HCT116 (cell line): ENCODE data around the gene HCN3. TPM values are rescaled to one million over a fixed set of nuclear protein-coding genes. Genes with fewer than 3 reads are reported as not detected.

Source experiments
- ATAC-seq: fragments of 200-7000 bp; cut with Tn5 transposase; 2 replicates; pipeline ENCODE4 v1.9.1; 2020; ENCODE audit warnings: mild to moderate bottlenecking, moderate library complexity
- BruUV-seq: library from RNA; stranded (reverse); fragments of 400-500 nt; replicated peaks from 2 replicates; lab custom pipeline; 2021; lab: Mats Ljungman, UMichigan
- CTCF ChIA-PET: fragments of 300-600 bp; sonication (Branson Sonifier 250); formaldehyde crosslinking; loops from one replicate; lab custom pipeline; 2021; ENCODE audit warnings: antibody characterized with exemption; lab: Charles Lee
- POLR2A ChIA-PET: fragments of 300-600, 350-600 bp; sonication (Branson Sonifier 250); formaldehyde crosslinking; loops from one replicate; lab custom pipeline; 2021; ENCODE audit warnings: antibody characterized with exemption; lab: Charles Lee
- RAD21 ChIA-PET, 2 experiments: fragments of 300-600 bp; sonication (Branson Sonifier 250); formaldehyde crosslinking; loops; one replicate each; lab custom pipeline; 2023; ENCODE audit warnings: low total read pairs in 2 of 2; ENCODE audit not compliant: uncharacterized antibody in 2 of 2, unreplicated experiment in 2 of 2, low non-redundant PET in 1 of 2; lab: Charles Lee
- DNase-seq: peaks from one replicate; pipeline ENCODE4 v3.0.0-alpha.2; 2010; ENCODE audit warnings: low read depth, low spot score
- H2AFZ ChIP-seq: fragments of 200-600 bp; shearing (Covaris generic), sonication (generic); 2 replicates; pipeline ENCODE4 v1.6.1; 2017; ENCODE audit warnings: low read depth, mixed run types, mixed read lengths, antibody characterized with exemption, low read length; ENCODE audit not compliant: poor library complexity, severe bottlenecking
- H3K27ac ChIP-seq: 2 replicates; pipeline ENCODE4 v1.5.1; 2012; ENCODE audit warnings: low read depth, low read length
- H3K27me3 ChIP-seq: fragments of 200-600 bp; sonication (generic); 2 replicates; pipeline ENCODE4 v1.6.1; 2016; ENCODE audit warnings: mixed run types, low read length, mixed read lengths; ENCODE audit not compliant: insufficient read depth
- H3K36me3 ChIP-seq, 2 experiments: fragments of 200-500 bp in 1 of 2; fragments of 200-600 bp in 1 of 2; sonication (Bioruptor generic) in 1 of 2; sonication (generic) in 1 of 2; 2 replicates each; pipeline versions ENCODE4 v1.5.1 to v1.6.1; 2014 to 2016; ENCODE audit warnings: low read length in 2 of 2, inconsistent platforms in 1 of 2, mixed read lengths in 1 of 2, mixed run types in 1 of 2; ENCODE audit not compliant: insufficient read depth in 2 of 2, control insufficient read depth in 1 of 2
- H3K4me1 ChIP-seq, 2 experiments: fragments of 200-600 bp in 1 of 2; sonication (generic) in 1 of 2; 2 replicates each; pipeline versions ENCODE4 v1.5.1 to v1.6.1; 2012 to 2017; ENCODE audit warnings: low read length in 2 of 2, inconsistent platforms in 1 of 2, mild to moderate bottlenecking in 1 of 2, mixed read lengths in 1 of 2, mixed run types in 1 of 2, moderate library complexity in 1 of 2; ENCODE audit not compliant: insufficient read depth in 2 of 2, control insufficient read depth in 1 of 2
- H3K4me2 ChIP-seq: fragments of 200-600 bp; sonication (generic); 2 replicates; pipeline ENCODE4 v1.6.1; 2017; ENCODE audit warnings: mixed run types, low read length, mixed read lengths
- H3K4me3 ChIP-seq, 2 experiments: fragments of 200-600 bp in 1 of 2; sonication (generic) in 1 of 2; replicated peaks in 1 of 2; 2 replicates each; pipeline ENCODE4 v1.5.1; 2011 to 2016; ENCODE audit warnings: low read length in 2 of 2, control low read depth in 1 of 2, low read depth in 1 of 2, mild to moderate bottlenecking in 1 of 2, mixed read lengths in 1 of 2, mixed run types in 1 of 2
- H3K79me2 ChIP-seq: fragments of 200-600 bp; sonication (generic); 2 replicates; pipeline ENCODE4 v1.6.1; 2017; ENCODE audit warnings: mild to moderate bottlenecking, mixed run types, low read length, moderate library complexity, mixed read lengths; ENCODE audit not compliant: insufficient read depth
- H3K9ac ChIP-seq: fragments of 200-600 bp; sonication (generic); 2 replicates; pipeline ENCODE4 v1.6.1; 2016; ENCODE audit warnings: low read length, mixed read lengths
- H3K9me2 ChIP-seq: fragments of 200-600 bp; sonication (generic), shearing (Covaris generic); 2 replicates; pipeline ENCODE4 v1.6.1; 2017; ENCODE audit warnings: mixed run types, mild to moderate bottlenecking, moderate library complexity; ENCODE audit not compliant: insufficient read depth
- H3K9me3 ChIP-seq, 2 experiments: fragments of 200-500 bp in 1 of 2; fragments of 200-600 bp in 1 of 2; sonication (Bioruptor generic) in 1 of 2; sonication (generic) in 1 of 2; 2 replicates each; pipeline ENCODE4 v1.6.1; 2014 to 2017; ENCODE audit warnings: low read length in 2 of 2, mixed read lengths in 2 of 2, inconsistent platforms in 1 of 2, low read depth in 1 of 2, mild to moderate bottlenecking in 1 of 2, mixed run types in 1 of 2, moderate library complexity in 1 of 2; ENCODE audit not compliant: control insufficient read depth in 1 of 2, insufficient read depth in 1 of 2
- H4K20me1 ChIP-seq: fragments of 200-600 bp; sonication (generic), shearing (Covaris generic); 2 replicates; pipeline ENCODE4 v1.6.1; 2017; ENCODE audit warnings: mixed run types, mild to moderate bottlenecking, moderate library complexity; ENCODE audit not compliant: insufficient read depth
- CBX3 ChIP-seq: IDR thresholded peaks from 2 replicates; pipeline ENCODE4 v1.6.1; 2012; ENCODE audit warnings: low read depth
- EGR1 ChIP-seq: IDR thresholded peaks from 2 replicates; pipeline ENCODE4 v1.6.1; 2012; ENCODE audit warnings: low read depth
- TCF7L2 ChIP-seq: IDR thresholded peaks from 2 replicates; pipeline ENCODE4 v1.7.0; 2011; ENCODE audit warnings: borderline replicate concordance, inconsistent platforms; ENCODE audit not compliant: insufficient read depth, insufficient read length; ENCODE audit errors: extremely low read depth
- ZFX ChIP-seq: fragments of 450-650 bp; IDR thresholded peaks from 2 replicates; pipeline ENCODE4 v1.6.1; 2017
- intact Hi-C: fragments of 100-400 bp; cut with micrococcal nuclease; formaldehyde crosslinking; loops from 2 replicates; pipeline ENCODE4 v1.10.0; 2022
- total RNA-seq: library from RNA; stranded (reverse); gene quantifications from one replicate; pipeline ENCODE4 v1.2.1, GENCODE V29; 2021; ENCODE audit not compliant: unreplicated experiment

Gene HCN3
- total RNA-seq, 1 experiment from 2014 or later, result 8.5 TPM

- TF ChIP-seq CBX3, result no peak
Observed at GRCh38 chr1:155321639-155322503, 44.6 kb downstream of the HCN3 start (continued).

DNA sequence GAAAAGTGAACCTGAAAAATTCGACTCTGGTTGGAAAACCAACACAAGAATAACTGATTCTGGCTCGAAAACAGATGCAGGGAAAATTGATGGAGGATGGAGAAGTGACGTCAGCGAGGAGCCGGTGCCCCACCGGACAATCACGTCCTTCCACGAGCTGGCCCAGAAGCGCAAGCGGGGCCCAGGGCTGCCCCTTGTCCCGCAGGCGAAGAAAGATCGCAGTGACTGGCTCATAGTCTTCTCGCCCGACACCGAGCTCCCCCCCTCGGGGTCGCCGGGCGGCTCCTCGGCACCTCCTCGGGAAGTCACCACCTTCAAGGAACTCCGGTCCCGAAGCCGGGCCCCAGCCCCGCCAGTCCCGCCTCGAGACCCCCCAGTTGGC, 45.3 kb downstream of the HCN3 start:
- ChIA-PET CTCF (interaction anchor here (1.0 to 3.9 kb wide), 2 partner anchors 72 to 149 kb away, joined by 5 to 44 read pairs; partner anchors contain the start of gene KRTCAP2), RAD21 (no interaction called here), POLR2A (interaction anchor here (0.6 kb wide), 1 partner anchor 254 kb away, joined by 4 read pairs; no protein-coding TSS in a partner anchor)
- Histone ChIP-seq H3K27me3 (no peaks in the 10 kb centered on the region), H4K20me1 (no peaks in the 10 kb centered on the region), H3K4me1 (peaks cover 15 to 25% of the 10 kb centered on the region in 2 experiments), H3K4me2 (peak overlapping the region; percentile 100), H3K36me3 (peaks cover 24 to 36% of the 10 kb centered on the region in 2 experiments; a peak in 3 of 4 replicates), H3K27ac (peak overlapping the region; percentile 96), H3K9me2 (no peaks in the 10 kb centered on the region), H3K79me2 (peaks cover 32% of the 10 kb centered on the region; the same call in 1 of the 2 replicates), H3K9ac (peak overlapping the region; percentile 87), H2AFZ (no peak overlapping the region), H3K4me3 (peak overlapping the region; percentile 83 to 96), H3K9me3 (no peaks in the 10 kb centered on the region)
- no peak for TF ChIP-seq EGR1
- TF ChIP-seq TCF7L2, result no peak
- TF ChIP-seq ZFX, result no peak
- intact Hi-C loops, result loop anchor here (5.0 to 10.0 kb wide), 2 partner anchors 148 to 270 kb away; partner anchors contain the start of genes KRTCAP2 and TRIM46
- no peak for DNase-seq
- BruUV-seq, result no TSS peak
- ATAC-seq, result no peak
